ENCODE measurements around the gene CST3. TPM values are rescaled to one million over a fixed set of nuclear protein-coding genes. Genes with fewer than 3 reads are reported as not detected.

Gene CST3
- total RNA-seq, 1 experiment from 2014 or later: 777 TPM

- no TSS peak for BruUV-seq (replicated peaks)
- TF ChIP-seq CTCF (IDR thresholded peaks at IDR 0.05; ENCODE audit: insufficient read depth in 1 of 2, low read depth in 1 of 2, low read length in 1 of 2, severe bottlenecking in 1 of 2, unreplicated experiment in 1 of 2): no peak
- Mint-ChIP-seq H3K36me3 (ENCODE audit: insufficient read depth, unreplicated experiment) (peaks cover 3% of the 10 kb centered on the region), H3K9me3 (ENCODE audit: unreplicated experiment) (no peaks in the 10 kb centered on the region), H3K27me3 (ENCODE audit: insufficient read depth, unreplicated experiment) (no peaks in the 10 kb centered on the region), H3K27ac (ENCODE audit: unreplicated experiment) (no peak overlapping the region), H3K4me1 (ENCODE audit: low read depth, unreplicated experiment) (peaks cover 7% of the 10 kb centered on the region), H3K4me3 (ENCODE audit: unreplicated experiment) (no peak overlapping the region)
- Histone ChIP-seq H3K4me3 (ENCODE audit: low read depth, low read length) (no peak overlapping the region), H3K9me3 (no peaks in the 10 kb centered on the region), H3K4me1 (peaks cover 14% of the 10 kb centered on the region), H3K27me3 (replicated peaks; ENCODE audit: control insufficient read depth, insufficient read depth, low read length) (no peaks in the 10 kb centered on the region), H3K36me3 (ENCODE audit: control insufficient read depth, insufficient read depth, low read length) (no peaks in the 10 kb centered on the region)
- intact Hi-C loops (cut with micrococcal nuclease; ENCODE audit: unreplicated experiment): no loop called here
- POLR2A ChIA-PET: no interaction called here
- no peak for DNase-seq
- CTCF ChIA-PET: no interaction called here
Measured at GRCh38 chr20:23641936-23642751, 4.4 kb upstream of the CST3 start.

GRCh38 chr20:23640671-23641667 lies 3.2 kb upstream of the CST3 start:
- intact Hi-C loops (cut with micrococcal nuclease; ENCODE audit: unreplicated experiment): no loop called here
- Mint-ChIP-seq H3K27me3 (ENCODE audit: insufficient read depth, unreplicated experiment) (no peaks in the 10 kb centered on the region), H3K27ac (ENCODE audit: unreplicated experiment) (no peak overlapping the region), H3K4me3 (ENCODE audit: unreplicated experiment) (no peak overlapping the region), H3K4me1 (ENCODE audit: low read depth, unreplicated experiment) (peaks cover 7% of the 10 kb centered on the region), H3K36me3 (ENCODE audit: insufficient read depth, unreplicated experiment) (peaks cover 15% of the 10 kb centered on the region), H3K9me3 (ENCODE audit: unreplicated experiment) (no peaks in the 10 kb centered on the region)
- Histone ChIP-seq H3K9me3 (no peaks in the 10 kb centered on the region), H3K36me3 (ENCODE audit: control insufficient read depth, insufficient read depth, low read length) (no peaks in the 10 kb centered on the region), H3K4me1 (peaks cover 24% of the 10 kb centered on the region), H3K4me3 (ENCODE audit: low read depth, low read length) (no peak overlapping the region), H3K27me3 (replicated peaks; ENCODE audit: control insufficient read depth, insufficient read depth, low read length) (no peaks in the 10 kb centered on the region)
- no peak for TF ChIP-seq CTCF (IDR thresholded peaks at IDR 0.05; ENCODE audit: insufficient read depth in 1 of 2, low read depth in 1 of 2, low read length in 1 of 2, severe bottlenecking in 1 of 2, unreplicated experiment in 1 of 2)
- no TSS peak for BruUV-seq (replicated peaks)
- CTCF ChIA-PET: no interaction called here
- POLR2A ChIA-PET: no interaction called here
- DNase-seq: no peak

- H3K36me3 Mint-ChIP-seq (ENCODE audit: insufficient read depth, unreplicated experiment): peaks cover 20% of the 10 kb centered on the region
- peaks cover 7% of the 10 kb centered on the region for H3K4me1 Mint-ChIP-seq (ENCODE audit: low read depth, unreplicated experiment)
- H3K27me3 ChIP-seq (replicated peaks; ENCODE audit: control insufficient read depth, insufficient read depth, low read length): no peaks in the 10 kb centered on the region
- no TSS peak for BruUV-seq (replicated peaks)
- no peaks in the 10 kb centered on the region for H3K9me3 ChIP-seq
- intact Hi-C loops (cut with micrococcal nuclease; ENCODE audit: unreplicated experiment): no loop called here
- no peaks in the 10 kb centered on the region for H3K9me3 Mint-ChIP-seq (ENCODE audit: unreplicated experiment)
- H3K27me3 Mint-ChIP-seq (ENCODE audit: insufficient read depth, unreplicated experiment): no peaks in the 10 kb centered on the region
- H3K27ac Mint-ChIP-seq (ENCODE audit: unreplicated experiment): no peak overlapping the region
- TF ChIP-seq CTCF (IDR thresholded peaks at IDR 0.05; ENCODE audit: insufficient read depth in 1 of 2, low read depth in 1 of 2, low read length in 1 of 2, severe bottlenecking in 1 of 2, unreplicated experiment in 1 of 2): no peak
- ChIA-PET CTCF (no interaction called here), POLR2A (no interaction called here)
- peaks cover 33% of the 10 kb centered on the region for H3K4me1 ChIP-seq
- no peak for DNase-seq
- H3K4me3 Mint-ChIP-seq (ENCODE audit: unreplicated experiment): no peak overlapping the region
- H3K36me3 ChIP-seq (ENCODE audit: control insufficient read depth, insufficient read depth, low read length): no peaks in the 10 kb centered on the region
- H3K4me3 ChIP-seq (ENCODE audit: low read depth, low read length): no peak overlapping the region
Measured at GRCh38 chr20:23640018-23640601, 2.4 kb upstream of the CST3 start.

Measured in Caco-2 (cell line).